Stimulated activated CD4-positive, alpha-beta T cell treated with anti-CD3 and anti-CD28 coated beads, Interleukin-4, amount 100 ng/mL, for 48 hours (primary cell): ENCODE measurements around the gene NDUFV1.
"Not testable (repeated sequence)": the region's sequence is repeated elsewhere in the genome, so short reads cannot be mapped to it uniquely, and the experiment has no call there.

ENCODE experiments used
- DNase-seq, 2 donors: peaks; one replicate each; pipeline ENCODE4 v3.0.0-alpha.2; 2020; ENCODE audit warnings: low read depth in 2 of 2

NDUFV1 gene

GRCh38 chr11:67611704-67612587, 5.2 kb downstream of the NDUFV1 start:
- no peak for DNase-seq

GRCh38 chr11:67612751-67613150, 6.0 kb downstream of the NDUFV1 start:
- DNase-seq, result no peak

DNA sequence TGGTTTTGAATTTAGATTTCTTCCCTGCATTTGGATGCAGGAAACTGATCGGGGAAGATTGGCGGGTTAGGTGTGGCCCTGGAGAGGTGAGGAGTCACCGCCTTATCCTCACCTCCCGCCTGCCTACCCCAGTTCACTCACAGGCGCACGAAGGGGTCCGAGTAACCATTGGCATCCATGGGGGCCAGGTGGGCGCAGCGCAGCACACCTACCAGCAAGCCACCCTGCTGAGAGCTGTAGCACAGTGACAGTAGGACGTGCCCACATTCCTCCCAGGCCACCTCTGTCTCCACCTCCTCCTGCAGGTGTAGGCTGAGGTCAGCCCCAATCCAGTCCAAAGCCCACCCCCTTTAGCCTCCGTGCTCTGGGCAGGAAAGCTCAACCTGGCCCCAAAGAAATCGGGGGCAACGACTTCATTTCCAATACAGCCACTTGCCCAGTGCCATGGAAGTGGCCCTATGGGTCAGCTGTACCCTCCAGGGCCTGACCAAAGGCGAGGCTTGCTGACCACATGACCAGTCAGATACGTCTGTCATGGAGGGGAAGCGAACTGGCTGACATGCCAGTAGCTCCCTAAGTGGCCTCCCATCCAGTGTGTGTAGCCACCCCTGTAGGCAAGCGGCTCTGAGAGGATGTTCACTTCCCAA, 6.7 kb downstream of the NDUFV1 start:
- no peak for DNase-seq

DNA sequence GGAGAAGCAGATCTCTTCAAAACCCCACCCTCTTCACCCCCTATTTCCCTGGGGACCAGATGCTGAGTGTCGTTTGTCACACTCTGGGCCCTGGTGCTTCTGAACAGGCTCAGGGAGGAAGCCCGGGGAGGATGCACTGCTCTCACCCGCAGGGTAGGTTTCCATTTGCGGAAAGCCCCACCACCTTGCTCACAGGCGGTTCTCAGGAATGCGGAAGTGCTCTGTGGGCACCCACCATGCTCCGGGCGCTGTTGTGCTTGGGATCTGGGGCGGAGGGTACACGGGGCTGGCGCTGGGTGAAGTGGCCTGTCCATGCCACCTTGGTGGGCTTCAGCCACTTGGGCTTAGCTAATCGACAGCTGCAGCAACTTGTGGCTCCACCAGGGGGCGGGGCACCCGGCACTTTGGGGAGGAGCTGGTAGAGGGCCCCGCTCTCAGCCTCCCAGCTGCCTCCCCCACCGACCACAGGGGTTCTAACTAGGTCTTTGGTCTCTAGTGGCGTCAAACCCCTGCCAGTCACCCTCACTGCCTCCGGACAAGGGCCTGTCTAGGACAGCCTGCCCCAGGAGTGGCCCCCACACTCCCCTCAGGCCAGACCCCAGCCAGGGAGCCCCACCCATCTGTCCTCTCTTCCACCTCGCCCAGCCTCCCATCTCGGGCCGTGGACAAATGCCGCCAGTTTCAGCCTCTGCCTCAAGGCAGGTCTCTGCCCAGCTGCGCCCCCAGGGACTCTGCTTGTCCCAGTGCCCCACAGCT, 7.4 kb downstream of the NDUFV1 start:
- DNase-seq, result peak; percentile 66 to 74

GRCh38 chr11:67614730-67615714, 8.3 kb downstream of the NDUFV1 start:
- DNase-seq, result peak; percentile 73

- no peak for DNase-seq
Measured at GRCh38 chr11:67615728-67616430, 9.1 kb downstream of the NDUFV1 start.

DNA sequence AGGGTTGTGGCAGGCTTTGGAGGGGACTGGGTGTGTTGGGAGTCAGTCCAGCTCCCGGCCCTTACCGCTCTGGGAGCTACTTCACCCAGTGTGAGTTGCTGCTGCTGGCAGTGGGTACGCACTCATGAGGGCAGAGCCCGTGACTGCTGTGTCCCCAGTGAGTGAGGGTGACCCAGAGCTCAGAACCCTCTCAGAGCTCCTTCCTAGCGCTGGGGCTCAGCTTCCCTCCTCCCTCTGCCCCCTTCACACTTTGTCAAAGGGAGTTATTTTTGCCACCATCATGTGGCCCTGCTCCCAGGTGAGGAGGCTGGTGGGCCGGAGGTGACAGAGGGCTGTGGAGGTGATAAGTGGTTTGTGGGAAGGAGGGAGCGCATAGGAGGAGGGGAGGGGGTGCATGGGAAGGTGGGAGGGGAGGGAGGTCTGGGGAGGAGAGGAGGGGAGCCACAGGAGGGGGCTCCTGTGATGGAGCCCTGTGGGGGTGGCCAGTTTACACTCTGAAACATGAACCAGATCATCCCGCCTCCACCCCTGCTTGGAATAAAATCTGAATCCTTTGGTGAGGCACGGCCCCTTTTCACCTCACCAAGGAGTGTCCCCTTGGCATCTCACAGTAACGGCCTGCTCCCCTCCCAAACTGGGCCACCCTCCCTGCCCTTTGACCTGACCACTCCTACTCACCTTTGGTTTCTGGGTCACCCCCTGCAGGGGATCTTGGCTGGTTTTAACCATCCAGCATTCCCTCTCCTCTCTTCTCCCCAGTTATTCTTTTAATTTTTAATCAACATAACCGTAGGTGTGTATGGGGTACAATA, 9.9 kb downstream of the NDUFV1 start:
- no peak for DNase-seq

GRCh38 chr11:67617243-67617953, 10.7 kb downstream of the NDUFV1 start:
- no peak for DNase-seq

- DNase-seq, result not testable (repeated sequence)
Measured at GRCh38 chr11:67618901-67619659, 12.3 kb downstream of the NDUFV1 start.

- DNase-seq, result not testable (repeated sequence)
Measured at GRCh38 chr11:67619683-67620618, 13.2 kb downstream of the NDUFV1 start.

GRCh38 chr11:67620621-67621020, 13.9 kb downstream of the NDUFV1 start:
- DNase-seq, result not testable (repeated sequence)

DNA sequence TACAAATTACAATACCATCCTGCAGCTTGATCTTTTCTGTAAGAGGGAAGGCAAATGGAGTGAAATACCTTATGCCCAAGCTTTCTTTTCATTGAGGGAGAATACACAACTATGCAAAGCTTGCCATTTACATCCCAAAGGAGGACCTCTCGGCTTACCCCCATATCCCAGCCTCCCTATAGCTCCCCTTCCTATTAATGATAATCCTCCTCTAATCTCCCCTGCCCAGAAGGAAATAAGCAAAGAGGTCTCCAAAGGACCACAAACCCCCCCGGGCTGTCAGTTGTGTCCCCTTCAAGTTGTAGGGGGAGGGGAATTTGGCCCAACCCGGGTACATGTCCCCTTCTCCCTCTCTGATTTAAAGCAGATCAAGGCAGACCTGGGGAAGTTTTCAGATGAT, 15.2 kb downstream of the NDUFV1 start:
- DNase-seq, result not testable (repeated sequence)

GRCh38 chr11:67622905-67623304, 16.2 kb downstream of the NDUFV1 start:
- not testable (repeated sequence) for DNase-seq

GRCh38 chr11:67623795-67624194, 17.1 kb downstream of the NDUFV1 start:
- not testable (repeated sequence) for DNase-seq

- not testable (repeated sequence) for DNase-seq
Measured at GRCh38 chr11:67626131-67626833, 19.5 kb downstream of the NDUFV1 start.

DNA sequence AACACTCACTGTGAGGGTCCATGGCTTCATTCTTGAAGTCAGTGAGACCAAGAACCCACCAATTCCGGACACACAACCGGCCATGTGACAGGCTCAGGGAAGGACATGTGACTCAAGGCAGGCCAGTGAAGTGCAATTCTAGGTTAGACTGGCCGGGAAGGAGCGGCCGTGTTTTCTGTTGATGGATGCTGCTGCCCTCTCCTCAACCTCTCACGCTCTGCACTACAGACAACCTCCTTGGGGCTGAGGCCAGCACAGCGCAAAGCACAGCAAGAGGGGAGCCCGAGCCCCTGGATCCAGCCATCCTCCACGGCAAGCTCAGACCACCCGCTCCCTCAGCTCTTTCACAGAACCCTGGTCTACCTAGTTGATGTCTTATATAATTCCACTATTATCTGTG, 20.2 kb downstream of the NDUFV1 start:
- no peak for DNase-seq
